ENCODE measurements around the gene HMGXB4.

GRCh38 chr22:35337932-35338331 lies 80.6 kb downstream of the HMGXB4 start:
- TF ChIP-seq CTCF (IDR thresholded peaks at IDR 0.05; ENCODE audit: low read length): peak; percentile 59
- no peak for TF ChIP-seq EZH2 (IDR thresholded peaks at IDR 0.05; ENCODE audit: borderline replicate concordance, low read length)

Measured in OCI-LY1 (cell line).